Effector memory CD4-positive, alpha-beta T cell (primary cell): Measurements from ENCODE around the gene DHTKD1.
"Not testable (repeated sequence)": the region's sequence is repeated elsewhere in the genome, so short reads cannot be mapped to it uniquely, and the experiment has no call there.

ENCODE experiments used
- DNase-seq, 3 donors: peaks; one replicate each; pipeline ENCODE4 v3.0.0-alpha.2; 2020
- H3K27ac ChIP-seq: 2 replicates; pipeline ENCODE4 v1.7.0; 2013; ENCODE audit warnings: mild to moderate bottlenecking, low read length, moderate library complexity; ENCODE audit not compliant: insufficient read depth, poor library complexity, severe bottlenecking
- H3K27me3 ChIP-seq: replicated peaks from 2 replicates; pipeline ENCODE4 v1.7.0; 2013; ENCODE audit warnings: mild to moderate bottlenecking, low read length; ENCODE audit not compliant: insufficient read depth, control insufficient read depth, poor library complexity, severe bottlenecking
- H3K36me3 ChIP-seq: 2 replicates; pipeline ENCODE4 v1.7.0; 2013; ENCODE audit warnings: mild to moderate bottlenecking, low read length, moderate library complexity; ENCODE audit not compliant: control insufficient read depth, insufficient read depth
- H3K4me1 ChIP-seq: 2 replicates; pipeline ENCODE4 v1.7.0; 2013; ENCODE audit warnings: low read length, mild to moderate bottlenecking; ENCODE audit not compliant: control insufficient read depth, insufficient read depth, poor library complexity, severe bottlenecking
- H3K4me3 ChIP-seq: 2 replicates; pipeline ENCODE4 v1.7.0; 2013; ENCODE audit warnings: low read length, low read depth, mild to moderate bottlenecking; ENCODE audit not compliant: insufficient read depth, poor library complexity, severe bottlenecking
- H3K9me3 ChIP-seq: 2 replicates; pipeline ENCODE4 v1.7.0; 2013; ENCODE audit warnings: mild to moderate bottlenecking, low read length, moderate library complexity; ENCODE audit not compliant: control insufficient read depth

DHTKD1 gene

DNA sequence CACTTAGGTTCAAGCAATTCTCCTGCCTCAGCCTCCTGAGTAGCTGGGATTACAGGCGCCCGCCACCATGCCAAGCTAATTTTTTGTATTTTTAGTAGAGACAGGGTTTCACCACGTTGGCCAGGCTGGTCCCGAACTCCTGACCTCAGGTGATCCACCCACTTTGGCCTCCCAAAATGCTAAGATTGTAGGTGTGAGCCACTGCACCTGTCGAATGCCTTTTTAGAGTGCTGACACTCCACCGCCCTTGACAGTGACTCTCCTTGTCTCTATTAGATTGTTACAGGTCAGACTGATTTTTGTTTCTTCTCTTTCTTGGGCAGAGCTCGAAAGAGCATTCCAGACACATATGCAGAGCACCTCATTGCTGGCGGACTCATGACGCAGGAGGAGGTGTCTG is 28.6 kb downstream of the DHTKD1 start:
- DNase-seq, H3K4me1 ChIP-seq, H3K9me3 ChIP-seq, H3K4me3 ChIP-seq, H3K27ac ChIP-seq, H3K27me3 ChIP-seq: not testable (repeated sequence)
- peaks cover 17% of the 10 kb centered on the region for H3K36me3 ChIP-seq

- Histone ChIP-seq H3K27ac (no peak overlapping the region), H3K4me3 (no peak overlapping the region), H3K9me3 (no peaks in the 10 kb centered on the region), H3K27me3 (no peaks in the 10 kb centered on the region), H3K36me3 (peaks cover 17% of the 10 kb centered on the region), H3K4me1 (no peaks in the 10 kb centered on the region)
- no peak for DNase-seq
These were observed 29.0 kb downstream of the DHTKD1 start for GRCh38 chr10:12097791-12098190.

DNA sequence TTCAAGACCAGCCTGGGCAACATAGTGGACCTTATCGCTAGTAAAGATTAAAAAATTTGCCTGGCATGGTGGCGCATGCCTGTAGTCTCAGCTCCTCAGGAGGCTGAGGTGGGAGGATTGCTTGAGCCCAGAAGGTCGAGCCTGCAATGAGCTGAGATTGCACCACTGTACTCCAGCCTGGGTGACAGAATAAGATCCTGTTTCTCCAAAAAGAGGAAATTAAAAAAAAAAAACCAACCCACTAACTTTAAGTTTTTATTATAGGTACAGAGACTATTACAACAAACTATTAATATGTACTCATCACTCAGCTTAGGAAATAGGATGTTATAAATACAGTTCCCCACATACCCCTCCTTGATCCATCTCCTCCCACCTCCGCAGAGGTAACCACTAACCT is 30.2 kb downstream of the DHTKD1 start:
- Histone ChIP-seq H3K4me1 (no peaks in the 10 kb centered on the region), H3K36me3 (peaks cover 13% of the 10 kb centered on the region), H3K9me3 (no peaks in the 10 kb centered on the region)

GRCh38 chr10:12103802-12104201 is 35.0 kb downstream of the DHTKD1 start:
- Histone ChIP-seq H3K36me3 (peaks cover 25% of the 10 kb centered on the region), H3K27me3 (no peaks in the 10 kb centered on the region), H3K27ac (no peak overlapping the region), H3K4me3 (no peak overlapping the region), H3K9me3 (no peaks in the 10 kb centered on the region), H3K4me1 (no peaks in the 10 kb centered on the region)
- no peak for DNase-seq

More for the DNA sequence above, 30.2 kb downstream of the DHTKD1 start:
- DNase-seq = no peak
- no peak overlapping the region for H3K27ac ChIP-seq
- no peak overlapping the region for H3K4me3 ChIP-seq
- no peaks in the 10 kb centered on the region for H3K27me3 ChIP-seq

- no peak overlapping the region for H3K27ac ChIP-seq
- no peaks in the 10 kb centered on the region for H3K9me3 ChIP-seq
- H3K4me1 ChIP-seq = no peaks in the 10 kb centered on the region
- H3K27me3 ChIP-seq = no peaks in the 10 kb centered on the region
- no peak for DNase-seq
- H3K4me3 ChIP-seq = no peak overlapping the region
- H3K36me3 ChIP-seq = peaks cover 18% of the 10 kb centered on the region
These were observed 39.0 kb downstream of the DHTKD1 start for GRCh38 chr10:12107781-12108180.

GRCh38 chr10:12109286-12109685 is 40.5 kb downstream of the DHTKD1 start:
- DNase-seq = no peak
- Histone ChIP-seq H3K4me1 (no peaks in the 10 kb centered on the region), H3K27me3 (no peaks in the 10 kb centered on the region), H3K9me3 (no peaks in the 10 kb centered on the region), H3K4me3 (no peak overlapping the region), H3K36me3 (peaks cover 18% of the 10 kb centered on the region), H3K27ac (no peak overlapping the region)

DNA sequence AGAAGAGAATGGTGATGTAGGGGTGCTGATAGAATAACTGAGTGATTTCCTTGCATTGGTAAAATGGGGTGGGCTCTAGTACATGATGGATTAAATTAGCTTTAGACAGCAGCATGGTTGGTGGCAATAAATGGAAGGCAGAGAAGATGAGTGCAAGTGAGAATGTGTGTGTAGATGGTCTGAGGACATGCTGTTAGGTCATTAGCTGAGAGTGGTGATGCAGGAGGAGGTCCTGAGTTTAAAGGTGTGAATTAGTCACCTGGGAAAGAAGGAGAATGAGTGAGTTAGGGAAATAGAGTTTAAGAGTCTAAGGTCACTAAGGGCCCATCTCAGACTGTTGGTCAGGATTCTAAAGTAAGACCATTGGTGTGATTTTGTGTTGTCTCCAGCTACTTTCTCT is 42.8 kb downstream of the DHTKD1 start:
- Histone ChIP-seq H3K4me3 (no peak overlapping the region), H3K27me3 (no peaks in the 10 kb centered on the region), H3K9me3 (no peaks in the 10 kb centered on the region), H3K36me3 (peaks cover 6% of the 10 kb centered on the region), H3K4me1 (no peaks in the 10 kb centered on the region), H3K27ac (no peak overlapping the region)
- DNase-seq = no peak

GRCh38 chr10:12113627-12114026 is 44.9 kb downstream of the DHTKD1 start:
- no peaks in the 10 kb centered on the region for H3K4me1 ChIP-seq
- H3K4me3 ChIP-seq = no peak overlapping the region
- H3K9me3 ChIP-seq = no peaks in the 10 kb centered on the region
- DNase-seq = no peak
- H3K27ac ChIP-seq = no peak overlapping the region
- H3K27me3 ChIP-seq = no peaks in the 10 kb centered on the region
- peaks cover 8% of the 10 kb centered on the region for H3K36me3 ChIP-seq

GRCh38 chr10:12121673-12122072 is 52.9 kb downstream of the DHTKD1 start:
- H3K4me3 ChIP-seq = no peak overlapping the region
- no peak overlapping the region for H3K27ac ChIP-seq
- H3K4me1 ChIP-seq = no peaks in the 10 kb centered on the region
- H3K9me3 ChIP-seq = no peaks in the 10 kb centered on the region
- no peak for DNase-seq
- H3K27me3 ChIP-seq = no peaks in the 10 kb centered on the region
- H3K36me3 ChIP-seq = peaks cover 15% of the 10 kb centered on the region

GRCh38 chr10:12129222-12130111 is 60.7 kb downstream of the DHTKD1 start, which contains the start of gene SEC61A2:
Gene SEC61A2, plus strand, starts transcription at chr10:12129677. Its CDS starts 111 bp downstream, at chr10:12129788.
- peak within 1 kb of the TSS; percentile 90 for H3K4me3 ChIP-seq
- peak within 1 kb of the TSS; percentile 93 for H3K27ac ChIP-seq
- H3K9me3 ChIP-seq = no peaks in the 10 kb centered on the region
- DNase-seq = peak; percentile 95 to 98 (median 97)
- H3K4me1 ChIP-seq = no peaks in the 10 kb centered on the region
- peaks cover 9% of the 10 kb centered on the region for H3K36me3 ChIP-seq
- H3K27me3 ChIP-seq = no peaks in the 10 kb centered on the region
